GM19468 (cell line): ENCODE measurements around the gene TPST2.

ENCODE experiments used
- ATAC-seq: cut with Tn5 transposase; IDR thresholded peaks from one replicate; pipeline ENCODE4 v1.9.1; 2021; ENCODE audit warnings: mild to moderate bottlenecking, moderate library complexity, moderate number of reproducible peaks; ENCODE audit not compliant: unreplicated experiment; ENCODE audit errors: extremely low read depth

TPST2 gene

GRCh38 chr22:26612652-26613051 lies 22.7 kb upstream of the TPST2 start:
- ATAC-seq = no peak

GRCh38 chr22:26610996-26611395 lies 21.1 kb upstream of the TPST2 start:
- no peak for ATAC-seq

GRCh38 chr22:26610072-26610958 lies 20.4 kb upstream of the TPST2 start:
- peak; percentile 70 for ATAC-seq

GRCh38 chr22:26609287-26609686 lies 19.4 kb upstream of the TPST2 start:
- ATAC-seq = no peak

DNA sequence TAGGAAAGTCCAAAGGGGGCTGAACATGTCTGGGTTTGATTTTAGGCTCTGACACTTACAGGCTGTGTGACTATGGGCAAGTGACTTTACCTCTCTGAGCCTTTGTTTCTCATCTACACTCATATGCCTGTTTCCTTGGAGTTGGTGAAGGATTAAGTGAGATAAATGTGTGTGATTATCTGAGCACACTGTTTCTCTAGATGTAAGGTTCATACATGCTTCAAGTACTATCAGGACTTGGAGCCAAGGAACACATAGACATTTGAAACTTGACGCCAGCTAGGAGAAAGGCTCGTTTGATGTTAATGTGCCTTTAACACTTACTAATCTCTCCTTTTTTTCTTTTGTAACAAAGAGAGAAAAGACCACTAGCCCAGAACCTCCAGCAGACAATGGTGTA lies 18.2 kb upstream of the TPST2 start:
- no peak for ATAC-seq

DNA sequence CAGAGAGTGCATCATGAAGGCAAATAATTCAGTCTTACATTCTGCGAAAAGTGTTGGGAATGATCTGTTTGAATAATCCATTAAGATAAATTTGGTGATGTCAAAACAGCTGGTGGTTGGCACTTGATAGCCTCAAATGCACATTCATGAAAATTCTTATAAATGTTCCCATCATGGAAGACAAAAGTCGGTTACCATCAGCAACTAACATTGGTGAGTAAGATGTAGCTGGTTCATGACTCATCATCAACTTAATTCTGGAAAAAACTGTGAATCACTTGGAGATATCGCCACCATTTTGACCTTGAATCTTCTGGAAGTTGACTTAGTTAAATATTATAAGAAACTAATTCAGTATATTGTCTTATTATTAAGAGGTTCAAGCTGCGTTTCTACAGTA lies 16.7 kb upstream of the TPST2 start:
- ATAC-seq = no peak

DNA sequence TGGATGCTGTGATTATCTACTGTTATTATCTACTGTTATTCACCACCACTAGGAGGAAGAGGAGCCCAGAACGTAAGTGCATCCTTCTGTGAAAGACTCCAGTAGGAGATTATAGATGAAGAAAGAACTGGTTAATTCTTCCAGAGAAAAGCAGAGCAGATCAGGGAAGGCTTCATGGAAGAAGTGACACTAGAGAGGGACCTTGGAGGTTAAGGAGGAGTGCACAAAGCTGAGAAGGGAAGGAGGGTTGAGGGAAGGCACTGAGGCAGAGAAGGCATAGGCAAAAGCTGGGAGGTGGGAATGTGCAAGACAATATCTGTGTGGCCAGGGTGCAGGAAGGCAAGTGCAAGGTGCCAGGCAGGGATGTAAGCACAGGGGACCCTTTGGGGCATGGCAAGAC lies 14.4 kb upstream of the TPST2 start:
- ATAC-seq = no peak

DNA sequence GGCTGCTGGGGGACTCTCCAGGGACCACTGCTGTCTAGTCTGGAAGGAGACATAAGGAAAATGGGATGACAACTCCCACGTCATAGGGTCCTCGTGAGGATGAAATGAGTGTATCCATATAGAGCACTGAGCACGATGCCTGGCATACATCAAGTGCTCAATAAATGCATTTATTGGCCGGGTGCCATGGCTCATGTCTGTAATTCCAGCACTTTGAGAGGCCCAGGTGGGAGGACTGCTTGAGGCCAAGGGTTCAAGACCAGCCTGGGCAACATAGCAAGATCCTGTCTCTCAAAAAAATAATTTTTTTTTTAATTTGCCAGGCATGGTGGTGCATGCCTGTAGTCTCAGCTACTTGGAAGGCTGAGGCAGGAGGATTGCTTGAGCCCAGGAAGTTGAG lies 12.2 kb upstream of the TPST2 start:
- ATAC-seq = no peak

GRCh38 chr22:26601726-26602125 lies 11.8 kb upstream of the TPST2 start:
- ATAC-seq = no peak

DNA sequence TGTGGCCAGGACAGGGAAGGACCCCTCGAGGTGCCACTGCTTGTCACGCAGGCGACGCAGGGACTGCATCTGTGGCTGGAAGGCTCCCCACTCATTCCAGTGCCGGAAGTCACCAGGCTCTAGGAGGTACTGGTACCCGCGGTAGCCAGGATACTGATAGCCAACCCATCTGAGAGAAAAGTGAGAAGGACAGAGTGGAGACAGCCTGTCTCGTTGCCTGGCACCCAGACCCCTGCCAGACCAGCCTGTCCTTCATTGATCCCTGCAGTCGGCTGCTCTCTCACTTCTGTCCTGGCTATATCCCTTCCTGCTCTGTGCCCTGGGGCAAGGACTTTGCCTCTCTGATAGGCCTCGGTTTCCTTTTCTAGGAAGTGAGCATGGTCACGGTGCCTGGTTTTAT lies 9.6 kb upstream of the TPST2 start:
- ATAC-seq = no peak

GRCh38 chr22:26597480-26597879 lies 7.5 kb upstream of the TPST2 start:
- ATAC-seq = no peak

DNA sequence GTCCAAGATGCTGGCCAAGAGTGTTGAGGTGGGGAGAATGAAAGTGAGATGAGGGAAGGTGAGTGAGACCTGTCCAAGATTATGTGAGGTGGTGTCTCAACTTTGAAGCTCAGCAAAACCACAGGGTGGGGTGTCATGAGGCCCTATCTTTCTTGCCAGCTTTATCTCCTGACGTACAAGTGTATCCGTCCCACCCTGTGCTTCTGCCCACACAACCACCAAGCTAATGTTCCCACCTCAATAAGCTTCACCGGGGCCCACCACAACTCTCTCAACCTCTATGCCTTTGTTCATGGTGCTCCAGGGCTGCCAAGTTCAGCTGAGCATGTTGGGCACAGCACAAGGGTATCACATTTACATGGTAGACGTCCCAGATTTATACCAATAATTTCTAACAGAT lies 7.1 kb upstream of the TPST2 start:
- ATAC-seq = no peak

DNA sequence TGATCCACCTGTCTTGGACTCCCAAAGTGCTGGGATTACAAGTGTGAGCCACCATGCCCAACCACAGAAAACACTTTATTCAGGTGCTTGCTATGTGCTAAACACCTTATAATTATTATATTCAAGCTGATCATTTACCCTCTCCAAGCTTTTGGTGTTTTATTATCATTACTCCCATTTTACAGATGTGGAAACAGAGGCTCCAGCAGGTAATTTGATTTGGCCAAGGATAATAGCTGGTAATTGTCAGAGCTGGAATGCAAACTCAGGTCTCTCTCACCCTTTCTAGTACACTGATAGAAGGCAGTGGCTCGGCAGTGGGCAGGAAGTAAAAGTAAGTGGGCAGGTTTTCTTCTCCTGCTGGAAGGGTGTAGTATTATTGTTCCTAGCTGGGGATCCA lies 3.8 kb upstream of the TPST2 start:
- ATAC-seq = no peak

DNA sequence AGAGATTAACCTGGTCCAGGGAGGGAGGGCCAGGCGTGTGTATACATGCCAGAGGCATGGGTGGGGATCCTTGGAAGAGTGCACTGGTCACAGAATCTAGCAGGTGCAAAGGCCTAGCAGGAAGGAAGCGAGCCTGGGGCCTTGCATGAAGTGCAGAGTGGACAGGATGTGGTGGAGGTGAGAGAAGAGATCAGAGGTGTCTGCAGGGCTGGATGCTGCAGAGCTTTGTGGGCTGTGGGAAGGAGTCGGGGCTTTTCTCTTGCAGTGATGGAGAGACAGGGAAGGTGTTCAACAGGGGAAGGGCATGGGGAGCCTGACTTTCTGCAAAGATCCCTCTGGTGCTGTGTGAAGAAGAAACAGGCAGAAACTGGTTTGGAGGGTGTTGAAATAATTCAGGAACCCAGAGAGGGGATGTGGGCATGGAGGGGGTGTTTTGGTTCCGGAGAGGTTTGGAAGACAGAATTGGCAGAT lies 2.5 kb upstream of the TPST2 start:
- peak; percentile 45 for ATAC-seq

DNA sequence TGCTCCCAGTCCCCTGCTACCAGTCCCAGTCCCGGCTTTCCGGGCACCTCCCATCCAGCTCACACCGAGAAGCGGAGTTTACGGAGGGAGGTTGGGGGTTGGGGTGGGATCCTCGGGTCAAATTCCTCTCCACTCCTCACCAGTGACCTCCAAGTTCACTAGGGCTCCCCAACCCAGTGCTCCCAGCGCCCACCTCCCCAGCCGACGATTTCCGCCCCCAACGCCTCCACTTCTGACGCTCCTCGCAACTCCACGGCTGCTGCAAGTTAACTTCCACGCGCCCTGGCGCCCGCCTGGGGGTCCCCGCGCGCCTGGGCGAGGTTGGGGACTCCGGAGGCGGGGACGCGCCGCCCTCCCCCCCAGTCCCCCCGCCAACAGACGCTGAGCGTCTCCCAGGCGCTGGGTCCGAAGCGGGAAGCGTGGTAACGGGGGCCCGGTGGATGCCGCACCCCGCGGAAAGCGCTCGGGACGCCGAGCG lies 526 bp downstream of the TPST2 start:
- ATAC-seq = no peak

DNA sequence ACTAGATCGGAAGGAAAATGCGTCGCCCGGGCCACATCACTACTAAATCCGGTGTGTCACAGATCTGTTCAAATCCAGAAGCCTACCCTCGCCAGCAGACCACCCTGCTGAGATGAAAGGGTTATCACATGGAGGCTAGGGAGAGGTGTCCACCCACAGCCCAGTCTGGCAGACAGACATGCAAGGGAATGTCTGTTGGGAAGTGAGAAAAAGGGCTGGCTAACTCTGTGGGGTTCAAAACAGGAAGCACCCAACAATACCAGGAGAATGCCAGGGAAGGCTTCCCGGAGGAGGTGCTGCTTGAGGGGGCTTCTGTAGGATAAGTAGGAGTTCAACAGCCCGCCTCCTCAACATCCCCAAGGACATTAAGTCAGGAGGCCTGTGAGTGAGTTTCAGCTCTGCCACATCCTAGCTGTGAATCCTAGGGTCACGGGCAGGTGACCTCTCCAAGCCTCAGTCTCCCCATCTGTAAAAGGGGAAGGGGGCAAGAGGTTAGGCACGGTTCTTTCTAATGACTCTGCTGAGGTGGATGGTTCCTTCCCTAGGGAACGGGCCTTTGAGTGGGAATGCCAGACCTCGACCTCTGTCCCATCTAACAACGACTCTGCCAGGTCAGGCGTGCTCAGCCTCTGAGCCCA lies 1.1 kb downstream of the TPST2 start:
- ATAC-seq = no peak

DNA sequence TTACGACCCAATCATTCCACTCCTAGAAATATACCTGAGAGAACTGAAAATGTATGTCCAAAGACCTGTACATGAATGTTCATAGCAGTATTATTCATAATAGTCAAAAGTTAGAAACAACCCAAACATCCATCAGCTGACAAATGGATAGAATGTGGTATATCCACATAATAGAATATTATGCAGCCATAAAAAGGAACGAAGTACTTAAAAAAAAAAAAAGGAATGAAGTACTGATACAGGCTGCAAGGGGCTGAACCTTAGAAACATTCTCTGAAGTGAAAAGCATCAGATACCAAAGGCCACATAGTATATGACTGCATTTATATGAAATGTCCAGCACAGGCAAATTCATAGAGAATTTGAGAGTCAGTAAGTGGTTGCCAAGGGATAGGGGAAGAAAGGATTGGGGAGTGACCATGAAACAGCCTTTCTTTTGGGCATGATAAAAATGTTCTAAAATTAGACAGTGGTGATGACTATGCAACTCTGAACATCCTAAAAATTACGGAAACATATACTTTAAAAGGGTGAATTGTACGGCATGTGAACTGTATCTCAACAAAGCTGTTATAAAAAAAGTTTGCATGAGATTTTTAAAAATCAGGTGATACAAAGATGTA lies 1.8 kb downstream of the TPST2 start:
- ATAC-seq = no peak

DNA sequence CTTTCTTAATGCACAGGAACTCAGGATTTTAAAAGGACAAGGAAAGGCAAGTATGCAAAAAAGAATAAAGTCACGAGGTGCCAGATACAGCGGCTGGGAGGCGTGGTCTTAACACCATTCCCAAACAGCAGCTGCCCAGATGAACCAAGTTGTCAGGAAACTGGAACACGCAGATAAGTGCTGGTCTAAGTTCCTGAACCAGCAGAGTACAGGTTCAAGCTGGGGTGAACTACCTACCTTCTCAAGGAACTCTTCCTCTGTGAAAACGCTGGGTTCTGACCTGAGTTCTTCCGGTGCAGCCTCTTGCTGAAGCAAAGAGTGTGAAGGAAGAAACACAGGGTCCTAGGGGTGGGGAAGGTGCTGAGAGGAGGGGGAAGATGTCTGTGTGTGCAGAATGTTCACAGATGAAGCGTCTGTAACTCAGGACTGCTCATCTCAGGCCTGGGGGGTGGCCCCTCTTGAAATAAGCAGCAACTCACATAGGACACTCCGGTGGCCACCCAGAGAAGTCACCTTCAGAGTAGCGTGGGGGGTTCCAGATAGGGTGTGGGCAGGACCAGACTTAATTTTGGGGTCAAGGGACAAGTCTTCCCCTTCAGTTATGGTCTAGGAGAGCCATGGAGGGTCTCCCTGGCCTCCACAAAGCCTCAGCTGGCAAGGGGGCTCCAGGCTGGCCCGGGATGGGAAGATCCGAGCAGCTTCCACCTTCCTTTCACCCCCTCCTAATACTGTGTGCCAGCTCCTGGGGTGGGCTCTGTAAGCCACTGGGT lies 3.2 kb downstream of the TPST2 start:
- no peak for ATAC-seq

DNA sequence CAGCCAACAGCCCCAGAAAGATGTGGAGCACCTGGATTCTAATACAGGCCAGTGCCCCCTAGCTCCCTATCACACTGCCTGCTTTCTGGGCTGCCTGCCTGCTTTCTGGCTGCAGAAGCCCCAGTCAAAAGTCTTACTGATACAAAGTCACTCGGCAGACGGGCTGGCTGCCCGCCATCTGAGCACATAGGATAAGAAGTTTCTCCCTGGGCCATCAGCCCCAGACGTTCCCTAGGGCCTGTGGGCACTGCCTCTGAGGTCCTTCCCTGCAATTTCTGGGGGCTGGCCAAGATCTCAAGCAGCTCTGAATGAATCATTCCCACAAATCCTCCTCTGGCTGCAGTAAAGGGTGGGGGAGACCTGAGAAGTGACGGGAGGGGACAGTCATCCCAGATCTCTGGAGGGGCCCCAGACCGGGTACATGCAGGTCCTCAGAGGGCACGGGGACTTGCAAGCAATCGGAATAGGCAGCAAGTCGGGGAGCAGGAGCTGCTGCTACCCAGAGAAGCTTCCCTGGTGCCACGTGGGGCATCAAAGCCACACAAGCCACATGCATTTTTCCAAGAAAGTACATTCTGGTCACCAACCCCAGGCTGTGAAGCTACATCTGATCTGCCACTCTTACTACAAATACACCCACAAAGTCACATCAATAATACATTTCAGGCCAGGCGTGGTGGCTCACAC lies 4.7 kb downstream of the TPST2 start:
- ATAC-seq = no peak

GRCh38 chr22:26584010-26584409 lies 5.9 kb downstream of the TPST2 start:
- no peak for ATAC-seq
